ENCODE measurements around the gene SCN3B.

The SCN3B gene

GRCh38 chr11:123594921-123595320 is 59.5 kb downstream of the SCN3B start:
- no peak for DNase-seq (ENCODE audit: low read depth)

- no peak for DNase-seq (ENCODE audit: low read depth)
Observed at GRCh38 chr11:123594188-123594901, 60.1 kb downstream of the SCN3B start.

- DNase-seq (ENCODE audit: low read depth): no peak
Observed at GRCh38 chr11:123593570-123593969, 60.9 kb downstream of the SCN3B start.

GRCh38 chr11:123590296-123590912 is 64.0 kb downstream of the SCN3B start:
- DNase-seq (ENCODE audit: low read depth): no peak

GRCh38 chr11:123588864-123589262 is 65.6 kb downstream of the SCN3B start:
- no peak for DNase-seq (ENCODE audit: low read depth)

GRCh38 chr11:123588117-123588863 is 66.1 kb downstream of the SCN3B start:
- DNase-seq (ENCODE audit: low read depth): no peak

- DNase-seq (ENCODE audit: low read depth): no peak
Observed at GRCh38 chr11:123587559-123587958, 66.9 kb downstream of the SCN3B start.

- DNase-seq (ENCODE audit: low read depth): no peak
Observed at GRCh38 chr11:123587044-123587443, 67.4 kb downstream of the SCN3B start.

- DNase-seq (ENCODE audit: low read depth): no peak
Observed at GRCh38 chr11:123586568-123586967, 67.9 kb downstream of the SCN3B start.

GRCh38 chr11:123585706-123586105 is 68.7 kb downstream of the SCN3B start:
- DNase-seq (ENCODE audit: low read depth): no peak

- no peak for DNase-seq (ENCODE audit: low read depth)
Observed at GRCh38 chr11:123585206-123585605, 69.2 kb downstream of the SCN3B start.

GRCh38 chr11:123584737-123585136 is 69.7 kb downstream of the SCN3B start:
- DNase-seq (ENCODE audit: low read depth): no peak

GRCh38 chr11:123584186-123584585 is 70.2 kb downstream of the SCN3B start:
- no peak for DNase-seq (ENCODE audit: low read depth)

- no peak for DNase-seq (ENCODE audit: low read depth)
Observed at GRCh38 chr11:123582992-123583504, 71.4 kb downstream of the SCN3B start.

- DNase-seq (ENCODE audit: low read depth): no peak
Observed at GRCh38 chr11:123581651-123582399, 72.6 kb downstream of the SCN3B start.

- peak; percentile 31 for DNase-seq (ENCODE audit: low read depth)
Observed at GRCh38 chr11:123580557-123581275, 73.7 kb downstream of the SCN3B start.

- no peak for DNase-seq (ENCODE audit: low read depth)
Observed at GRCh38 chr11:123580137-123580536, 74.3 kb downstream of the SCN3B start.

GRCh38 chr11:123579482-123579812 is 75.0 kb downstream of the SCN3B start:
- no peak for DNase-seq (ENCODE audit: low read depth)

All from stimulated activated CD8-positive, alpha-beta memory T cell treated with anti-CD3 and anti-CD28 coated beads, Interleukin-4, amount 100 ng/mL, for 24 hours (primary cell).